ENCODE results near the gene LPO. TPM values are rescaled to one million over a fixed set of nuclear protein-coding genes. Genes with fewer than 3 reads are reported as not detected.
A peak's percentile ranks its signal among the peaks of the same experiment; 100 is the strongest.

LPO gene
- total RNA-seq, 1 experiment from 2014 or later: not detected

- Histone ChIP-seq H3K4me3 (no peak overlapping the region), H3K27ac (no peak overlapping the region), H3K27me3 (replicated peaks) (peaks cover 77% of the 10 kb centered on the region), H3K4me1 (replicated peaks) (peaks cover 13% of the 10 kb centered on the region), H3K9me3 (replicated peaks) (0 out of 2 replicates have a peak, but pooled peaks cover 4% of the 10 kb centered on the region), H3K36me3 (0 out of 2 replicates have a peak, but pooled peaks cover 3% of the 10 kb centered on the region)
- DNase-seq (ENCODE audit: low read depth in 1 of 2, low spot score in 2 of 2): peak in 1 of 2 experiments; percentile 38
Observed at GRCh38 chr17:58252141-58252540, 13.8 kb downstream of the LPO start.

DNA sequence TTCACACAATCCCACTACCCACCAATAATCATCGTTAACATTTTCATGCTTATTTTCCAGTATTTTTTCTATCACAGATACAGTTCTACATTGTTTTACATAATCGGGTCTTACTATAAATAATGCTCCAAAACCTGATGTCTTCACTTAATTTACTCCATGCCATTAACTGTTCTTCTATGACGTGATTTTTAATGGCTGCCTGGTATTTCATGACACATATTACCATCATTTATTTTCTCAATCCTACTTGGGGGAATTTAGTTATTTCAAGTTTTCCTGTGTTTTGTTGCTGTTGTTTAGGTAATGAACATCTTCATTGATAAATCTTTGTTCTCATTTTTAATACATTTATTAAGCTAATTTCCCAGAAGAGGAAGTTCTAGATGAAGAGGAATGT lies 14.7 kb downstream of the LPO start:
- no peak for DNase-seq (ENCODE audit: low read depth in 1 of 2, low spot score in 2 of 2)
- 0 out of 2 replicates have a peak, but pooled peaks cover 3% of the 10 kb centered on the region for H3K36me3 ChIP-seq
- 0 out of 2 replicates have a peak, but pooled peaks cover 2% of the 10 kb centered on the region for H3K9me3 ChIP-seq (replicated peaks)
- peaks cover 79% of the 10 kb centered on the region for H3K27me3 ChIP-seq (replicated peaks)
- no peak overlapping the region for H3K4me3 ChIP-seq
- peaks cover 9% of the 10 kb centered on the region for H3K4me1 ChIP-seq (replicated peaks)
- no peak overlapping the region for H3K27ac ChIP-seq

- H3K36me3 ChIP-seq: no peaks in the 10 kb centered on the region
- H3K4me1 ChIP-seq (replicated peaks): peaks cover under 1% of the 10 kb centered on the region; the same call in 1 of the 2 replicates
- no peak overlapping the region for H3K4me3 ChIP-seq
- no peak overlapping the region for H3K27ac ChIP-seq
- DNase-seq (ENCODE audit: low read depth in 1 of 2, low spot score in 2 of 2): peak in 1 of 2 experiments; percentile 35
- peaks cover 77% of the 10 kb centered on the region for H3K27me3 ChIP-seq (replicated peaks)
- no peaks in the 10 kb centered on the region for H3K9me3 ChIP-seq (replicated peaks)
Observed at GRCh38 chr17:58254803-58255202, 16.4 kb downstream of the LPO start.

GRCh38 chr17:58262149-58262548 lies 23.8 kb downstream of the LPO start:
- no peak overlapping the region for H3K4me3 ChIP-seq
- H3K4me1 ChIP-seq (replicated peaks): no peaks in the 10 kb centered on the region
- 0 out of 2 replicates have a peak, but pooled peaks cover 4% of the 10 kb centered on the region for H3K9me3 ChIP-seq (replicated peaks)
- no peaks in the 10 kb centered on the region for H3K36me3 ChIP-seq
- H3K27ac ChIP-seq: no peak overlapping the region
- peak in 1 of 2 experiments; percentile 16 for DNase-seq (ENCODE audit: low read depth in 1 of 2, low spot score in 2 of 2)
- peaks cover 68% of the 10 kb centered on the region for H3K27me3 ChIP-seq (replicated peaks)

- Histone ChIP-seq H3K4me1 (replicated peaks) (no peaks in the 10 kb centered on the region), H3K27ac (no peak overlapping the region), H3K9me3 (replicated peaks) (0 out of 2 replicates have a peak, but pooled peaks cover 4% of the 10 kb centered on the region), H3K36me3 (no peaks in the 10 kb centered on the region), H3K27me3 (replicated peaks) (peaks cover 69% of the 10 kb centered on the region), H3K4me3 (no peak overlapping the region)
- peak in 1 of 2 experiments; percentile 8 for DNase-seq (ENCODE audit: low read depth in 1 of 2, low spot score in 2 of 2)
Observed at GRCh38 chr17:58263773-58264172, 25.4 kb downstream of the LPO start.

DNA sequence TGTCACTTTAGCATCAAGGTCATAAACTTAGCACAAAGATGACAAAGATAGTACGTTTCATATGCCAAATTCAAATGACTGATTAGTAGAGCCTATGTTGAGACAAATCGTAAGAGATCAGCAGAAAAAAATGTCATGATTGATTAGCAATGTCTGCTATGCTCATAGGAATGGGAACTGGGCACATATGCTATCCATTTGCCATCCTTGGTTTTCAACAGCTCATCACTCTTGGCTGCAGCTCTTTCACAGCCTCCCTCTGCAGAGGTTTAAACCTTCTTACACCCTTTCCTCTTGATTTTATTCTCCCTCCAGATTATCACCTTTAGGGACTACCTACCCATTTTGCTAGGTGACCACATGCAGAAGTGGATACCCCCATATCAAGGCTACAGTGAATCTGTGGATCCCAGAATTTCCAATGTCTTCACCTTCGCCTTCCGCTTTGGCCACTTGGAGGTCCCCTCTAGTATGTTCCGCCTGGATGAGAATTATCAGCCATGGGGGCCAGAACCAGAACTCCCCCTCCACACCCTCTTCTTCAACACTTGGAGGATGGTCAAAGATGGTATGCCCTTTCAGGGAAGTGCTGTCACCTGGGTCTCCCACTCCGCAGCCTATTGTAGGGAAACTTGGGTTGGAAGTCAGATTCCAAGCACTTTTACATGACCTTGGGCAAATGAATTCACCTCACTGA lies 26.2 kb downstream of the LPO start:
- peak in 1 of 2 experiments; percentile 28 for DNase-seq (ENCODE audit: low read depth in 1 of 2, low spot score in 2 of 2)
- no peaks in the 10 kb centered on the region for H3K36me3 ChIP-seq
- peaks cover 70% of the 10 kb centered on the region for H3K27me3 ChIP-seq (replicated peaks)

DNA sequence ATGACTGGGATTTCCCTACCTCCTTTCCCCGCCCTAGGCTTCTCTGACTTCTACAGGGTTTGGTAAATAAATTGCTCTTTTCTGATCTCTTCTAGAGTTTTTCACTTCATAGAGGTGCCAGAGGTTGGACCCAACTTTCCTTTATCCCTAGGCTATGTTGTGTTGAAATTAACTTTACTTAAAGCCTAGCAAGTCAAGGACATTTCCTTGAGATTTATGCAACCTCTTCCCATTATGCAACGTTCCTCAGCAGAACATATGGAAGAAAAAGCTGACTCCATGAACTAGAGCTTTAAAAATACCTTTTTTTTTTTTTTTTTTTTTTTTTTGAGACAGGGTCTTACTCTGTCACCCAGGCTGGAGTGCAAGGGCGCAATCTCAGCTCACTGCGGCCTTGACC lies 26.9 kb downstream of the LPO start:
- Histone ChIP-seq H3K4me3 (no peak overlapping the region), H3K9me3 (replicated peaks) (0 out of 2 replicates have a peak, but pooled peaks cover 4% of the 10 kb centered on the region), H3K27ac (no peak overlapping the region), H3K36me3 (no peaks in the 10 kb centered on the region), H3K4me1 (replicated peaks) (no peaks in the 10 kb centered on the region), H3K27me3 (replicated peaks) (peaks cover 73% of the 10 kb centered on the region)
- DNase-seq (ENCODE audit: low read depth in 1 of 2, low spot score in 2 of 2): no peak

More for the DNA sequence above, 26.2 kb downstream of the LPO start:
- Histone ChIP-seq H3K4me1 (replicated peaks) (no peaks in the 10 kb centered on the region), H3K27ac (no peak overlapping the region), H3K9me3 (replicated peaks) (0 out of 2 replicates have a peak, but pooled peaks cover 4% of the 10 kb centered on the region), H3K4me3 (no peak overlapping the region)

- Histone ChIP-seq H3K27me3 (replicated peaks) (peaks cover 76% of the 10 kb centered on the region), H3K4me1 (replicated peaks) (no peaks in the 10 kb centered on the region), H3K36me3 (no peaks in the 10 kb centered on the region), H3K9me3 (replicated peaks) (0 out of 2 replicates have a peak, but pooled peaks cover 4% of the 10 kb centered on the region), H3K4me3 (no peak overlapping the region), H3K27ac (no peak overlapping the region)
- peak in 1 of 2 experiments; percentile 27 for DNase-seq (ENCODE audit: low read depth in 1 of 2, low spot score in 2 of 2)
Observed at GRCh38 chr17:58265902-58266875, 27.8 kb downstream of the LPO start.

- Histone ChIP-seq H3K4me1 (replicated peaks) (no peaks in the 10 kb centered on the region), H3K36me3 (no peaks in the 10 kb centered on the region), H3K27ac (no peak overlapping the region), H3K27me3 (replicated peaks) (peaks cover 72% of the 10 kb centered on the region), H3K9me3 (replicated peaks) (peaks cover 4% of the 10 kb centered on the region; the same call in 1 of the 2 replicates), H3K4me3 (no peak overlapping the region)
- DNase-seq (ENCODE audit: low read depth in 1 of 2, low spot score in 2 of 2): peak in 1 of 2 experiments; percentile 41
Observed at GRCh38 chr17:58267347-58268324, 29.3 kb downstream of the LPO start.

GRCh38 chr17:58268326-58268725 lies 29.9 kb downstream of the LPO start:
- H3K4me1 ChIP-seq (replicated peaks): no peaks in the 10 kb centered on the region
- H3K9me3 ChIP-seq (replicated peaks): peaks cover 4% of the 10 kb centered on the region; the same call in 1 of the 2 replicates
- H3K4me3 ChIP-seq: no peak overlapping the region
- peaks cover 67% of the 10 kb centered on the region for H3K27me3 ChIP-seq (replicated peaks)
- DNase-seq (ENCODE audit: low read depth in 1 of 2, low spot score in 2 of 2): peak in 1 of 2 experiments; percentile 46
- H3K36me3 ChIP-seq: no peaks in the 10 kb centered on the region
- no peak overlapping the region for H3K27ac ChIP-seq

- H3K9me3 ChIP-seq (replicated peaks): peaks cover 4% of the 10 kb centered on the region; the same call in 1 of the 2 replicates
- H3K27me3 ChIP-seq (replicated peaks): peaks cover 62% of the 10 kb centered on the region
- H3K36me3 ChIP-seq: no peaks in the 10 kb centered on the region
- no peak overlapping the region for H3K4me3 ChIP-seq
- peak in 1 of 2 experiments; percentile 37 for DNase-seq (ENCODE audit: low read depth in 1 of 2, low spot score in 2 of 2)
- no peak overlapping the region for H3K27ac ChIP-seq
- H3K4me1 ChIP-seq (replicated peaks): no peaks in the 10 kb centered on the region
Observed at GRCh38 chr17:58268774-58269556, 30.6 kb downstream of the LPO start.

Measured in SJSA1 (cell line).